ENCODE measurements around the gene JMJD7.
"Not testable (repeated sequence)": the region's sequence is repeated elsewhere in the genome, so short reads cannot be mapped to it uniquely, and the experiment has no call there.

The JMJD7 gene

DNA sequence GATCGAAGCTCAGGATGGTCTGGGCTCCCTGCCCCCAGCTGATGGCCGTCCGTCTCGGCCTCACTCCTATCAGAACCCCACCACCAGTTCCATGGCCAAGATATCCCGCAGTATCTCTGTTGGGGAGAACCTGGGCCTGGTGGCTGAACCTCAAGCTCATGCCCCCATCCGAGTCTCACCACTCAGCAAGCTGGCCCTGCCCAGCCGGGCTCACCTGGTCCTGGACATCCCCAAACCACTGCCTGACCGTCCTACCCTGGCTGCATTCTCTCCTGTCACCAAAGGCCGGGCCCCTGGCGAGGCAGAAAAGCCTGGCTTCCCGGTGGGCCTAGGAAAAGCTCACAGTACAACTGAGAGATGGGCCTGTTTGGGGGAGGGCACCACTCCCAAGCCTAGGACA, 4.4 kb upstream of the JMJD7 start:
- no peak for DNase-seq

GRCh38 chr15:41824062-41824745, 3.7 kb upstream of the JMJD7 start:
- no peak for DNase-seq

GRCh38 chr15:41825145-41825544, 2.7 kb upstream of the JMJD7 start:
- DNase-seq, result no peak

DNA sequence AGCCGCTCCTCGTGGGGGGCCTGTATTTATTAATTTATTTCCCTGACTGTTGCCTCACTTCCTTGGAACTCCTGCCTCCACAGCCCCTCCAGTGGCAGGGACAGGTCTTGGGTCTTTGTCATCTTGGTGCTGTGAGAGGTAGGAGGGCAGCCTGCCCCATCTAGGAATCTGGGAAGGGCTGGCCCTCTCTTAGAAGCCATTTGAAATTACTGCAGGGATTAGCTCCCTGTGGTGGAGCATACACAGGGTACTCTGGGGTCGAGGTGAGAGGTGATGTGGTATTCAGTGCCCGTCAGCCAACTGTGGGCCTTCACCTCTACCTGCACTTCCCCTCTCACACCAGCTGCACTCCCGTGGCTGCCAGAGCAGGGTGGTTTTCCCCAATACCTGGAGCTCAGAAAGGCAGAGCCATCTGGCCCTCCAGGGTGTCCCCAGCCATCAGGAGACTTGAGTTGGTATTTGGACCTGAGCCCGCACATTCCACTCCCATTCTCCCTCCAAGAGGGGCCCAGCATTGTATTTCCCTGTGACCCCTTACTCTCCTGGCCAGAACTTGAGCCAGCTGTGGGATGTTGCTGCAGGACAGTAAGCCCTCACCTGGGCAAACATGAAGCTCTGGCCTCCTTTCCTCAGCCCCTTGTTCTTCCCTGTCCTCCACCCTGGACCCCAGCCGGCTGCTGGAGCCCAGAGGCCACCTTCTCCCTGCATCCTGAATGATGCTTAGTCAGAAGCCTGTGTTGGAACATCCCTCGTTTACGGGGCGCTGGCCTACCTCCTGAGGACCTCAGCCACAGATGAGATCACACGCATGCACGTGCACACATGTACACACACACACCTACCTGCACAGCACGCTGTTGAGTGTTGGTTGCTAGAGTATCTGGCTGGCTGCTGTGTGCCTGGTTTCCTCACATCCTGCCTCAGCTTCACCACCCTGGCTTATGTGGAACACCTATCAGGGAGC, 2.0 kb upstream of the JMJD7 start:
- no peak for DNase-seq

- DNase-seq, result no peak
Measured at GRCh38 chr15:41827290-41827879, 507 bp upstream of the JMJD7 start.

DNA sequence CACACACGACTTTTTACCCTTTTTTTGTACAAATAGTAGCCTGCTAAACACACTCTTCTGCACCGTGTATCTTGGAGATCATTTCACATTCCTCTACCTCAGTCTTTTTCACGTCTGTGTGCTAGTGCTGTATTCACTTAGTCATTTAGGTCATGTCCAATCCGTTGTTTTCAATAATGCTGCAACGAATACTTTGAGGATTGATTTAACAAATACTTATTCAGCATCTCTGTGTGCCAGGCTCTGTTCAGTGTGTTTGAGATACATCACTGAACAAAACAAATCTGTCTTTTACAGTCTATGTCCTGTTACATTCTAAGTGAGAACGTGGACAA, 882 bp downstream of the JMJD7 start:
- no peak for DNase-seq

DNA sequence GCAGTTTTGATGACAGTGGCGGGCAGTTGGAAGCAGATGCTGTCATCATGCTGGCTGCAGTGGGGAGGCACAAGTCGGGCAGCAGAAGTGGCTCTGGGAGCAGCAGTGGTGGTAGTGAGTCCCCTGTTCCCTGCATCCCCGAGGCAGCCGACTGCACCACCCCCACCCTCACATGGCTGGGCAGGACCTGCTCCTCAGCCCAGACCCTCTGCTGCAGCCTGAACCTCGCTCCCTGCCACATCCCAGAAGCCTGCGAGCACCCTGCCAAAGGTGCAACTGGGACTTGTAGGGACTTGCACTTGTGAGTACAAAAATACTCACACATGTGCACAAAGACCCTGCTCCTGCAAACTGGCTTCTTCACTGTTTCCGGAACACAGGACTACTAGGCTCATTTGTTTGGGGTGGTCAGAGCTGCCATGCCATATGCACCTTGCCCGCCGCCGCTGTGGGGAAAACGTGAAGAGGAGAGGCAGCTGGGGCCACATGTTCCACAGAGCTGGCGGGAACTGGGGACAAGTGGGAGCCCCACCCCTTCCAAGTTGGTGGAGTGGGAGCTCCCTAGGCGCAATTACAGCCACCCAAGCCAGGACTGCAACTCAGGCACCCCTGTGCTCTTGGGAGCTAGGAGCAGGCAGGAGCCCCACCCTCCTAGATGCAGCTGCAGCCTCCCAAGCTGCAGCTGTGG, 2.2 kb downstream of the JMJD7 start:
- no peak for DNase-seq

GRCh38 chr15:41831291-41831690, 3.4 kb downstream of the JMJD7 start:
- not testable (repeated sequence) for DNase-seq

DNA sequence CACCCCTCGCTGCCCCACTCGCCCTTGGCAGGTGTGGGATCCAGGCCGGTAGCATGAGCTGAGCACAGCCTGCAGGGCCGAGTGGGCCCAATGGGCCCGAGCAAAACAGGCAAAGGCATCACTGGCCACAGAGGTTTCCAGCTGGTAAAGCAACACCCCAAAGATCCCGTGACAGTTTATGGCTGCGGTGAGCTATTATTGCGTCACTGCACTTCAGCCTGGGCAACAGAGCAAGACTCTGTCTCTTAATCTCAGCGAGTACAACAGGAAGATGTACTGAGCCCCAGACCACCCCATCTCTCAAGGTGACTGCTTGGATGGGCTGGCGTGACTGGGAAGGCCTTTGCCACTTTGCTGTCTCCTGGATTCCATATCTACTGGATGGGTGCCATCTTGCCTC, 4.3 kb downstream of the JMJD7 start:
- no peak for DNase-seq

- no peak for DNase-seq
Measured at GRCh38 chr15:41832875-41833274, 5.0 kb downstream of the JMJD7 start.

DNA sequence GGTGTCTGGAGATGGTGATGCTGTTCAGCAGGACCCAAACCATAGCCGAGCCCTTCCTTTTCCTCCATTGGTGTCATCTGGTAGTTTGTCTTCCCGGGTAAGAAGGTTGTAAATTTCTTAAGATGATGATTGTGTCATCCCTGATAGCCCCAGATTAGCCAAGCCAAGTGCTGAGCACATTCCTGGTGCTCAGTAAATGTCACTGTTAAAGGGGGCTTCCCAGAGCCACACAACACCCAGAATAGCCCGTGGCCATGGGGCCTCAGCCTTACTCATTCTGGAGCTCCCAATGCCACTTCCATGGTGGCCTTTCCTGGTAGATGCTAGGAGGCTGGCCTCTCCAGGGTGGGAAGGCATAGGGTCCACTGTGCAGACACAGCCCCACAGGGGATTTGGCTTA, 6.2 kb downstream of the JMJD7 start:
- DNase-seq, result no peak

DNA sequence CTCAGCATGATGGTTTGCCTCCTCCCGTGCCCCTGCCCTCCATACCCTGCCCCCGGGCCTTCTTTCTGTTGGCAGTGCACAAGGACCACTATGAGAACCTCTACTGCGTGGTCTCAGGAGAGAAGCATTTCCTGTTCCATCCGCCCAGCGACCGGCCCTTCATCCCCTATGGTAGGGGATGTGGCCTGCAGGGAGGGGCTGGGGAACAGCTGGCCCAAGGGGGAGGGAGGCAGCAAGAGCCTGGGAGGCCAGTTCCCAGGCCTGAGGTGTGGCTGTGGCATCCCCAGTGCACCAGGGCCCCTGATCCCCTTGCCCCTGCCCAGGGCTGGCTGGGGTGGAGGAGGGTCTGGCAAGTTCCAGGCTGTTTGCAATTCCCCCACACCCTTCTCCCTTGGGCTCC, 8.2 kb downstream of the JMJD7 start:
- no peak for DNase-seq

DNA sequence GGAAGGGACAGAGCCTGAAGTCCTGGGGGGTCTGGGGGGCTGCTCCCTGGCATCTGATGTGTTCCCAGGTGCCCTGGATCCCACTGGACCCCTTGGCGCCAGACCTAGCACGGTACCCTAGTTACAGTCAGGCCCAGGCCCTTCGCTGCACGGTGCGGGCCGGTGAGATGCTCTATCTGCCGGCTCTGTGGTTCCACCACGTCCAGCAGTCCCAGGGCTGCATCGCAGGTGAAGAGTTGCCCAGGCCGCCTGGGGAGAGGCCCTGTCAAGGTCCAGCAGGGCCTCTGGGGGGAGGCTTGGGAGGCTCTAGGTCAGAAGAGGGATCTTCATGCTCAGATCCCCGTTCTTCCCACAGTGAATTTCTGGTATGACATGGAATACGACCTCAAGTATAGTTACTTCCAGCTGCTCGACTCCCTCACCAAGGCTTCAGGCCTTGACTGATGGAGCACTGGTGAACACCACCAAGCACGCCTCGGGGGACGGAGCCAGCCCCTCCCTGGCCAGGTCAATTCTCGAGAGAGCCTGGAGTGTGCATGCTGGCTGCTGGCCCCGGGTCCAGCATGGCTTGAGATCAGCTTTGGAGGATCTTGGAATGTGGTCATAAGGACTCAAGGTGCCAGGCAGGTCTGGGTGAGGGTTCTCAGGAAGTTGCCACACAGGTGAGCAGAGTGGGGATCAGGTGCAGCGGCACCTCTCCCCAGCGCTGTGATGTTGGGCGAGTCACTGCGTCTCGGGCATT, 9.0 kb downstream of the JMJD7 start:
- no peak for DNase-seq

DNA sequence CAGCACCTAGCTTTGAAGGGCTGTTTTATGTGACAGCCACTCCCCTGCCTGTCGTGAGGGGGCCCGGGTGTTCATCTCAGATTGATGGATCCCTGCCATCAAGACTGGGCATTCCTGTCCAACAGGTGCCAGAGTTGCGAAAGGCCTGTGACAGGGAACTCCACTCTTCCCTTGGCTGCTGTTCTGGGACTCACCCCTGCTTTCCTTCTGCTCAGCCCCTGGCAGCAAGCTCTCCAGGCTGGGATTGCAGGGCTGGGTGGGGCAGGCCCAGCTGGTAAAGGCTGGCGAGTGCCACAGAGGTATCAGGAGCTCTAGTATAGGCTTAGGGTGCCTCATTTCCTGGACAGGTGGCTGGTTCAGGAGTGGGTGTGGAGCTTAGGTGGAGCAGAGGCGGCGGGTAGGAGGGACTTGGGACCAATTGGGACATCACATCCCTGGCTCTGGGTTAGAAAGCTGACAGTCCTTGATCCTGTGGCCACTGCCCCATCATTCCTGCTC, 10.6 kb downstream of the JMJD7 start, which contains the start of gene PLA2G4B:
Gene PLA2G4B, plus strand, starts transcription at position 448 of the 498 bp plus-strand sequence. CDS start 67 bp downstream, outside the sequence.
- DNase-seq, result no peak

DNA sequence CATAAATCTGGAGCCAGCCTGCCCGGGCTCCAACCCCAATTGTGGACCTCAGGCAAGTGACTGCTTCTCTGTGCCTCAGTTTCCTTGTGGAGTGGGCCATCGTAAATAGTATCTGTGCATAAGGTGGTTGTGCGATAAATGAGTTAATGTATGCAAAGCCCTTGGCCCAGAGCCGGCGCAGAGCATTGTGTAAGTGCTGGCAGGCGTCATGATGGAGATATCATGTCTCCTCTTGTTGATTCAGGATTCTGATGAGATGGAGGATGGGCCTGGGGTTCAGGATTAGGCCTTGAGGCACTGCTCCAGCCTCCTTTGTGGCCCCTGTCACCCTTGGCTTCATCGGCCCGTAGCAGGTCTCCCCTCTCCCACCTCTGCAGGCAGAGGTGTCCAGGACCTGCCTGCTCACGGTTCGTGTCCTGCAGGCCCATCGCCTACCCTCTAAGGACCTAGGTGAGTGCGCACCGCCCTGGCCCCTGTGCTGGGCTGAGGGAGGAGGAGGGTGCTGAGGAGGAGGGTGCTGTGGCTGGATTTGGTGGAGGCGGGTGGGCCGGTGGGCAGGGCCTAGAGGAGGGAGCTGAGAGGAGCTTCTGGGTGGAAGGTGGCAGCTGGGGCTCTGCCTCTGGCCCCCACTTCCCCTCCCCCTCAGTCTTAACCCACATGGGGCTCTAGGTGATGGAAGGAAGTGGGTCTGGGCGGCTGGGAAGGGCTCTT, 12.0 kb downstream of the JMJD7 start:
- DNase-seq, result no peak

DNA sequence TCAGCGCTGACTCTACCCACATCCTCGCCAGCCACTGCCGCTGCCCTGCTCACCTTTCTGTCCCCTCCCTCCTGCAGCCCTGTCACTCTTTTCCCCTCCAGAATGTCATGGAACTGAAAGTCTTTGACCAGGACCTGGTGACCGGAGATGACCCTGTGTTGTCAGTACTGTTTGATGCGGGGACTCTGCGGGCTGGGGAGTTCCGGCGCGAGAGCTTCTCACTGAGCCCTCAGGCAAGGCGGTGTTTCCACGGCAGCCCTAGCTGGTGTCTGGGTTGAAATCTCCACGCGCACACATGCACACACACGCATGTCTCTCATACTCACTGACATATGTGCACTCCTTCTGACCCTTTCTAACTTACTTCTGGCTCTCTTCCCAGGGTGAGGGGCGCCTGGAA, 12.8 kb downstream of the JMJD7 start:
- no peak for DNase-seq

GRCh38 chr15:41841131-41841530, 13.2 kb downstream of the JMJD7 start:
- no peak for DNase-seq

GRCh38 chr15:41842229-41842628, 14.3 kb downstream of the JMJD7 start:
- DNase-seq, result no peak

DNA sequence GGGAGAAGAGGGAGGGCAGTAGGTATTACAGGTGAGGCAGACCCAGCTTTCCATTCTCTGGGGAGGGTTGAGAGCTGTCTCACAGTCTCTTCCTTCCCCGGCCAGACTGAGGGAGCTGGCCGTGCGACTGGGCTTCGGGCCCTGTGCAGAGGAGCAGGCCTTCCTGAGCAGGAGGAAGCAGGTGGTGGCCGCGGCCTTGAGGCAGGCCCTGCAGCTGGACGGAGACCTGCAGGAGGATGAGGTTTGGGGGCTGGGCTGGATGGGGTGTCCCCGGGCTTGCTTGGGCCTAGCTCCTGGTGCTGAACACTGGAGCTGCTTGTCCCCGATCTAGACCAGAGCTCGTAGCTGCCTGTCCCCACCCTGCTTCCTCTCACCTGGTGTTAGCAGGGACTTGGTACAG, 15.7 kb downstream of the JMJD7 start:
- no peak for DNase-seq

DNA sequence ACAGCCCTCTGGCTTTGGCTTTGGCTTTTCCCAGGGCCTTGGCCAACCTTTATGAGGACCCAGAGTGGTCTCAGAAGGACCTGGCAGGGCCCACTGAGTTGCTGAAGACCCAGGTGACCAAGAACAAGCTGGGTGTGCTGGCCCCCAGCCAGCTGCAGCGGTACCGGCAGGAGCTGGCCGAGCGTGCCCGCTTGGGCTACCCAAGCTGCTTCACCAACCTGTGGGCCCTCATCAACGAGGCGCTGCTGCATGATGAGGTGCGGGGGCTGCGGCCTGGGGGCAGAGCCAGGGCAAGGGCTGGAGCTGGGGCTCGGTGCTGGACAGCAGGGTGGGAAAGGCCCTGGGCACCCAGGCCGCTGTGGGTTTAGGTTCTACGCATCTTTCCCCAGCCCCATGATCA, 16.9 kb downstream of the JMJD7 start:
- DNase-seq, result no peak

GRCh38 chr15:41847206-41847605, 19.3 kb downstream of the JMJD7 start:
- DNase-seq, result no peak

DNA sequence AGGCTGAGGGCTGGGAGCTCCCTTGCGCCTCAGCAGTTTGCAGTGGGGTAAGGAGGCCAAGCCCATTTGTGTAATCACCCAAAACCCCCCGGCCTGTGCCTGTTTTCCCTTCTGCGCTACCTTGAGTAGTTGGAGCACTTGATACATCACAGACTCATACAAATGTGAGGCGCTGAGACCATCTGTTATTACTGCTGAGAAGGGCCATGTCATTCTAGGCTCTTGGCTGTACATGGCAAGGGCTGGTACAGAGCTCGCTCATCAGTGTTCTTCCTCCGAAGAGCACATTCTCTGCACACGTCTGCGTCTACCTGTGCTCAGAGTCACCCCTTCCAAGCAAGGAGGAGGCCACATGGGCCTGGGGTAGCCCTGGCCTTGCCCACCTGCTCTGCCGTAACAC, 20.1 kb downstream of the JMJD7 start:
- DNase-seq, result no peak

All from NCI-H1048 (cell line).